Renal cortex interstitium (tissue), 11 donors: ENCODE measurements around the gene CHERP. TPM values are rescaled to one million over a fixed set of nuclear protein-coding genes. Genes with fewer than 3 reads are reported as not detected.

ENCODE experiments used
- DNase-seq, 11 donors: peaks; one replicate each; pipeline ENCODE4 v3.0.0-alpha.2; 2013; ENCODE audit warnings: low read depth in 9 of 11, low spot score in 4 of 11; ENCODE audit errors: extremely low read depth in 1 of 11
- polyA plus RNA-seq, 3 donors: library from polyadenylated mRNA; unstranded; fragments of 120-200 nt; gene quantifications; one replicate each; pipeline ENCODE4 v1.2.1, GENCODE V29; 2013; ENCODE audit not compliant: insufficient read length in 3 of 3

The CHERP gene
- polyA plus RNA-seq, 3 donors = 37.7 to 54.3 (median 48.5) TPM

DNA sequence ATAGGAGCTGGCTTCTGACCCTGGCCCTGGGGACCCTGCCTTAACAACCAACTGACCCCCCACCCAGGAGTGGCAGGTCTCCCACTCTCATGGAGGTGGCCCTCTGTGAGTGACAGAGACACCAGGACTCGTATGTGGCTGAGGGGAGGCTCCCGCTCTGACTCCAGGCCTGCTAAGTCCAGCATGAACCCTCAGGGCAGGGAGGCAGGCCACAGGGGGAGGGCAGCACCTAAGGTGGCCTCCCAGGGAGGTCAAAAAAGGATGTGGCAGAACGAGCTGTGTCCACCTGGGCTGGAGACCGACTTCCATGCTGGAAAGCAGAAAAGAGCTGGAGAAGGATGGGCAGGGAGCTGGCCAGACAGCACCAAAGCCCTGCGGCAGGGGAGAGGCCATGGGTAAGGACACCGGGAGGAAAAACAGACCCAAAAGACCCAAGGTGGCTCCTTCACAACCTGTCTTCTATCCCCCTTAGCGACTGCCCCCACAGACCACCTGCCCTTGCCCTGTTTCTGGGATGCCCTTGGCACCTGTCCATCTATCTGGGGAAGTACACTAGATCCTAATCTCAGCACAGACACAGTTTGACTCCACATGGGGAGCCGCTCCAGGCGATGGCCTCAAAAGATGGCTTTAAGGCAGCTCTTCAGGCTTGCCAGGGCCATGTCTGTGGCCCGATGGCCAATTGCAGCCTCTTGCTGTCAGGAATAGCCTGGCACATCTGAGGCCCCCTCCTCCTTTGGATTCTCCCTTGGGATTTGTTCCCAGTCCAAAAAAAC is 40.4 kb upstream of the CHERP start:
- DNase-seq = no peak

GRCh38 chr19:16581971-16582343 is 39.7 kb upstream of the CHERP start:
- no peak for DNase-seq

DNA sequence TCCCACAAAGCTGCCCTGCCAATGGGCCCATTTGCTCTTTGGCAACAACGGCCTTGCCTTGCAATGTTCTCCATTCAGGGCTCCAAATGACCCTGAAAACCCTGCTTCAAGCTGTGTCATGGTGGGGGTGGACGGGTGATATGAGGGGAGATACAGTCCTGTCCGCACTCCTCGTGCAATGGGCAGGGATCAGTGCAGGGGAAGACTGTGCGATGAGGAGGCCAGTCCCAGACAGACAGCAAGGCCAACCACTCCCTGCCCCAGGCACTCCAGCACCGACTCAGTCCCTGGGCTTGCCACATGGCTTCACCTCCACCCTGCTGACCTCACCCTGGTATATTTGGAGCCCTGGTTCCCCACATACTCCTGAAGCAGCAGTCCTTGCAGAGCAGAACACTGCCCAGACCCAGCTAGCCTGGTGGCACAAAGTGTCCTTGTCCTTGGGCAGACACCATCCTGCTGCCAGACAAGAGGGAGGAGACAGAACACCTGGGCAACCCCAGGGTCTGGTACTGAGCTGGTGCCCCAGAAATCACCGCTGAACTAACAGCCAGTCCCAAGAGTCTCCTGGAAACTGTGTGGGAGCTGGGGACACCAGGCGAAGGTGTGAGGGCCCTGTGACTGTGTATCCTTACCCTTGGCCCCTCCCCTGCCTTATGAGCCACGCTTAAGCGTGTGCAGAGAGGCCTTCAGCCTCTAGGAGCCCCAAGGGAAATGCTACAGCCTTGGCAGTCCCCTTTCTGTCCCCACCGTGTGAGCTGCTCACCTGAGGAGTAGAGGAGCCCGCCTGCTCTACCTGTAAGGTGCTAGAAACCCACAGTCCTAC is 39.1 kb upstream of the CHERP start:
- DNase-seq = no peak

- no peak for DNase-seq
These were observed 37.1 kb upstream of the CHERP start for GRCh38 chr19:16579381-16579780.

DNA sequence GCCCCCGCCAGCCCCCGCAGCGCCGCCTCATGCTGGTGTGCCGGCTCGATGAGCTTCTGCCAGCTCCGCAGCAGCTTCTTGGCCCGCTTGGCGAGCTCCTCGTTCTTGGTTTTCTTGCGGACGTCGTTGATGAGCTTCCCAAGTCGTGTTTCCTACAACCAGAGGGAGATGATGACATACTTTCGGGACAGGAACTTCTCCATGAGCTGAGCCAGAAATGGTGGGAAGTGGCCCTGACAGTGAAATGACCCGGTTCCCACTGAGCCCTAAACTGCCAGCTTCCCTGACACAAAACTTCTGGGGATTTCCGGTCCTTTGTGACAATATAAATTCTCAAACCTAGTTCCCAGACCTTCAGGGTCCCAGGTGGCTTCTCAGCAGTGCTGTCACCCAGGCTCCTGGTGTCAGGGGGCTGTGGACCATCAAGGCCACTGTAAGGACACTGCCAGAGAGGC is 35.3 kb upstream of the CHERP start:
- DNase-seq = no peak

DNA sequence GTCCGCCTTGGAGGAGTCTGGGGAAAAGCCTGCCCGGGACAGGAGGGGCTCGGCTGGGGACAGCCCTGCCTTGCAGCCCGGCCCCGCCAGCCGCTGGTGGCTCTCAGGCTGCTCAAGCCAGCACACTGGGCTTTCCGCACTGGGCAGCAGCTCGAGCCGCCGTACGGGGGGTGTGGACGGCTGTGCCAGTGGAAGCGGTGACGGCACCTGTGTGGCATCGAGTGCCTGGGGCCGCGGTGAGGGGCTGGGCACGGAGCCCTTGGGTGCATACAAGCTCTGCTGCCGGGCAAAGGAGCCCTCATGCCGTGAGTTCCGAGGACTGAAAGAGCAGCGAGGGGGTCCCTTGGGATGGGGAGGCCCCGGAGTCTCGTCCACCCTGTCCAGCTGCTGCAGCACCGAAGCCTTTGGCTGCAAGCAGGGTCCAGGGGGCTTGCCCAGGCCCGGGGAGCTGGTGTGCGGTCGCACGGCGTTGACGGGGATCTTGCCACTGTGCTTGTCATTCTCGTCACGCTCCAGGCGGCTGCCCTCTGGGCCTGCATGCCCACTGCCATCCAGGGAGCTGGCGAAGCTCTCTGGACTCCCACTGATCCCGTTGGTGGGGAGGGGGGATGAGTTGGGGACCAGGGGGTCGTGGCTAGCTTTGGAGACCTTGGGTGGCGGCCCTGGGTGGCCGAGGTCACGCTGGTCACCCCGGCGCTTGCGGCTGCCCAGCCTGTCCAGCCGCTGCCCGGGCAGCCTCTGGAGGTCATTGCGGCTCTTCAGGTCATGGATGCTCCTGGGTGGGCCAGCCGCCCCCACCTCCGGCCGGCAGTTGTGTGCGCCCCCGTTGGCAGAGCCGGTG is 34.7 kb upstream of the CHERP start:
- no peak for DNase-seq

- DNase-seq = no peak
These were observed 33.8 kb upstream of the CHERP start for GRCh38 chr19:16575861-16576689.

DNA sequence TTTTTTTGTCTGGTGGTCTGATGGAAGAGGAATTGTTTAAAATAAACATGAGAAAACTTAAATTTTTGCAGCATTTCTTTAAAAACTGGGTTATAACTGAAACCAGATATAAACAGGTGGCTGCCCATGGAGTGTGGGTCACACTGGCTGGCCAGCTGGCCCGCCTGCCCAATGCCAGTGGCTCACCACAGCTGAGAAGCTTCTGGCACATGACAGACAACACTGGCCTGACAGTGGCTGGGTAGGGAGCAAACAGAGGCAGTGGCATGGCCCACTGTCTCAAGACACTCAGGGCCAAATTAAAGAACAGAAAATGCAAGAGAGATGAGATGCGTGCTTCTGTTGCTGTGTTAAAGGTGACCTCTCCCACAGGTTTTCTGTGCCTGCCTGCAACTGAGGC is 33.0 kb upstream of the CHERP start:
- no peak for DNase-seq

DNA sequence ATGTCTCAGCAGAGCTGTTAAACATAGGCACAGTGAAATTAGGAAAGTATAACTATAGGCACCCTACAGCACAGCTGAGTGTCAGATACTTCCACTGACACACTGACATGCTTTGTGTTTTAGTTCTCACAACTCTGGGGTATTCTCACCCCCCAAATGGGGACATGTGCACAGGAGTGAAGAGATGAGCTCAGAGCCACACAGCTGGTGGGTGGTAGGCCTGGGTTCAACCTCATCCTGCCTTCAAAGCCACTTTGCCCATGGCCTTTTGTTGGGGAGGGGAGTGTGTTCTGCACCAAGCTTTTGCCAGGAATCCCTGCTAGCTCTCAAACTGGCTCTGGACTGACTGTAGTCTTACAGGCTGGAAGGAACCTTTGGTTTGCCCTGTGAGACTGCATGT is 31.7 kb upstream of the CHERP start:
- DNase-seq = no peak

- no peak for DNase-seq
These were observed 31.1 kb upstream of the CHERP start for GRCh38 chr19:16573296-16573695.

GRCh38 chr19:16572332-16573211 is 30.3 kb upstream of the CHERP start, which contains the start of gene SLC35E1:
TSS of gene SLC35E1 (minus strand) at chr19:16572415. CDS start at chr19:16572364, 51 bp downstream.
- peak; percentile 80 to 96 (median 94) for DNase-seq

DNA sequence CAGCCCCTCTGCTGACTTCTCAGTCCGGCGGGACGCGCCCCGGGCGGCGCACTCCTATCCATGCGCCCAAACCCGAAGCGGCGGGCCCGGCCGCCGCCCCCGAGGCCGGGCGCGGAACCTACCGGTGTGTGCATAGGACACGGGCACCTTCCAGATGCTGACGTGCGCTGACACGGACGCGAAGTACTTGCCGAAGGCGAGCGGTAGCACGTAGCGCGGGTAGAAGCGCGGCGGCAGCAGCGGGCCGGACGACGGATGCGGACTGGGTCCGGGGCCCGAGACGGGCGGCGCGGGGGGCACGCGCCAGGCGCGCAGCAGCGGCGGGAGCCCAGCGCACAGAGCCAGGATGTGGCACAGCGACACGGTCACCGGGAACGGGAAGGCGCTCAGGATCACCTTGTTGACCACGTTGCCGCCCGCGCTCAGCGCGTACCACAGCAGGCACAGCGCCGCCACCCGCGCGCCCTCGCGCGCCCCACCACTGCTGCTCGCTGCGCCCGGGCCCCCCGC is 29.6 kb upstream of the CHERP start:
- DNase-seq = no peak

GRCh38 chr19:16571283-16571682 is 29.0 kb upstream of the CHERP start:
- DNase-seq = no peak

- no peak for DNase-seq
These were observed 27.5 kb upstream of the CHERP start for GRCh38 chr19:16569609-16570320.

DNA sequence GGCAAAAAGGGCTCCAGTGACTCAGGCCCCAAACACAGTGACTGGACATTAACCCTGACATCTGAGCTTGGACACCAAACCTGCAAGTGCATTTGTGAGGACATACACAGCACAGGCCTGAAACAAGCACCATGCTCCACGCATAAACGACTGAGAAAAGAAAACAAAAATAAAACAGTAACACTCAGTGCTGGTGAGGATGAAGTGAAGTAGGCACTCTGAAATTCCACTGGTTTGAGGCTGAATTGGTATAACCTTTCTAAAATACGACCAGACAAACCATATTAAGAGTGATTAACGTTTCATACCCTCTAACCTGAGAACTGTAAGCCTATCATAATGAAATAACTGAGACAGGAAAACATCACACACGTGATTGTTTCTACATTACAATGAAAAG is 24.5 kb upstream of the CHERP start:
- no peak for DNase-seq

DNA sequence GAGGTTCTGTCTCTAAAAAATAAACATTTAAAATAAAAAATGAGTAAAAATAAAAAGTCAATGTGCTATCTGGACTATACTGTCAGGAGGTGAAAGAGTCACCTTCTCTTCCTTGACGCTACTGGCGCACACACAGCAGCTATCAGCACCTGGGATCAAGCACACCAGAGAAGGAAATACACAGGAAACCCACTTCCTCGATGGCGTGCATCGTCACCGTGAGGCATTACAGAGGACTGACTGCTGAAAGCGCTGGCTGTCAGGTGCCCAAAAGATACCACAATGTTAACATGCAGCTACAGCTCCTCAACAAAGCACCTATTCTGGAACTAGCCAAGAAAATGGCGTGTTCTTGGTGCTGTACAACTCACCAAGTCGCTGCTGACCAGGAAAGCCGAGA is 23.9 kb upstream of the CHERP start:
- DNase-seq = no peak

- no peak for DNase-seq
These were observed 22.6 kb upstream of the CHERP start for GRCh38 chr19:16564842-16565241.
